Keratinocyte (primary cell): ENCODE measurements around the gene KLHDC4. TPM values are rescaled to one million over a fixed set of nuclear protein-coding genes. Genes with fewer than 3 reads are reported as not detected.

Experiments used
- DNase-seq: peaks from one replicate; pipeline ENCODE4 v3.0.0-alpha.2; 2011; ENCODE audit warnings: low read depth, missing footprints, low spot score
- FAIRE-seq: peaks from 2 replicates; lab custom pipeline; 2011; peaks lifted over from hg19 to GRCh38; lab: Jason Lieb, UNC
- H2AFZ ChIP-seq: 2 replicates; pipeline ENCODE4 v1.6.0; 2012; ENCODE audit warnings: low read length, control low read depth, inconsistent platforms; ENCODE audit not compliant: control insufficient read depth
- H3K27ac ChIP-seq: 2 replicates; pipeline ENCODE4 v1.5.1; 2011; ENCODE audit warnings: low read length; ENCODE audit not compliant: control insufficient read depth, insufficient read depth
- H3K27me3 ChIP-seq: 3 replicates; pipeline ENCODE4 v1.6.0; 2011; ENCODE audit warnings: low read length; ENCODE audit not compliant: control insufficient read depth, insufficient read depth; ENCODE audit errors: extremely low read depth
- H3K36me3 ChIP-seq, 2 experiments: 2 replicates in 1 of 2; 3 replicates in 1 of 2; pipeline ENCODE4 v1.5.1; 2011; ENCODE audit warnings: low read length in 2 of 2, mild to moderate bottlenecking in 1 of 2; ENCODE audit not compliant: control insufficient read depth in 2 of 2, insufficient read depth in 2 of 2; ENCODE audit errors: extremely low read depth in 1 of 2
- H3K4me1 ChIP-seq: 3 replicates; pipeline ENCODE4 v1.5.1; 2011; ENCODE audit warnings: low read length; ENCODE audit not compliant: control insufficient read depth, insufficient read depth; ENCODE audit errors: extremely low read depth
- H3K4me2 ChIP-seq: 3 replicates; pipeline ENCODE4 v1.6.0; 2011; ENCODE audit warnings: low read depth, low read length; ENCODE audit not compliant: control insufficient read depth, insufficient read depth; ENCODE audit errors: extremely low read depth
- H3K4me3 ChIP-seq, 3 experiments: fragments of 200-600 bp in 1 of 3; sonication (generic) in 1 of 3; 2 replicates in 2 of 3; 3 replicates in 1 of 3; pipeline ENCODE4 v1.5.1; 2011 to 2016; ENCODE audit warnings: low read length in 3 of 3, mild to moderate bottlenecking in 3 of 3, control low read depth in 2 of 3, inconsistent platforms in 1 of 3, low read depth in 1 of 3, mixed read lengths in 1 of 3, mixed run types in 1 of 3, moderate library complexity in 1 of 3; ENCODE audit not compliant: control insufficient read depth in 2 of 3, insufficient read depth in 2 of 3; ENCODE audit errors: extremely low read depth in 1 of 3
- H3K79me2 ChIP-seq: 2 replicates; pipeline ENCODE4 v1.6.0; 2012; ENCODE audit warnings: low read length; ENCODE audit not compliant: control insufficient read depth, insufficient read depth
- H3K9ac ChIP-seq: 3 replicates; pipeline ENCODE4 v1.6.0; 2011; ENCODE audit warnings: low read length; ENCODE audit not compliant: control insufficient read depth, insufficient read depth; ENCODE audit errors: extremely low read depth
- H3K9me1 ChIP-seq: 3 replicates; pipeline ENCODE4 v1.6.0; 2011; ENCODE audit warnings: low read length; ENCODE audit not compliant: control insufficient read depth, insufficient read depth; ENCODE audit errors: extremely low read depth
- H3K9me3 ChIP-seq: 2 replicates; pipeline ENCODE4 v1.5.1; 2012; ENCODE audit warnings: low read depth, low read length; ENCODE audit not compliant: control insufficient read depth
- H4K20me1 ChIP-seq: 3 replicates; pipeline ENCODE4 v1.6.0; 2011; ENCODE audit warnings: low read length; ENCODE audit not compliant: control insufficient read depth, insufficient read depth; ENCODE audit errors: extremely low read depth
- CTCF ChIP-seq, 3 experiments: IDR thresholded peaks in 1 of 3; conservative IDR thresholded peaks in 1 of 3; optimal IDR thresholded peaks in 1 of 3; 2 replicates in 2 of 3; 3 replicates in 1 of 3; pipeline versions ENCODE3 to v1.5.1; 2011; ENCODE audit warnings: low read length in 3 of 3, mild to moderate bottlenecking in 3 of 3, moderate library complexity in 2 of 3, control low read depth in 1 of 3, inconsistent platforms in 1 of 3; ENCODE audit not compliant: insufficient read depth in 2 of 3; ENCODE audit errors: extremely low read depth in 1 of 3
- EZH2 ChIP-seq: IDR thresholded peaks from one replicate; pipeline ENCODE4 v1.6.1; 2012; ENCODE audit warnings: inconsistent platforms, mild to moderate bottlenecking, low read length, moderate library complexity
- dilution Hi-C: fragments of 300-500 bp; cut with MboI; formaldehyde crosslinking; loops from one replicate; pipeline ENCODE4 v1.7.0; 2020; ENCODE audit warnings: low sequenced_read_pairs; ENCODE audit not compliant: extremely low pct_ligation_motif_present
- polyA plus RNA-seq, 5 experiments: library from polyadenylated mRNA; depleted of rRNA in 3 of 5; stranded (reverse) in 3 of 5; stranded (forward) in 1 of 5; unstranded in 1 of 5; fragments of >200 nt; gene quantifications; 1 replicate in 1 of 5; 2 replicates in 3 of 5; 3 replicates in 1 of 5; pipeline versions ENCODE4 v1.2.1 to v1.2.3, GENCODE V29; 2011 to 2012; ENCODE audit warnings: missing spikeins in 2 of 5, low read depth in 1 of 5, low replicate concordance in 1 of 5

Gene KLHDC4
- polyA plus RNA-seq, 1 donor (not counting 4 experiments of a cell fraction or from before 2014, with no cell fraction given): 13.4 TPM

- peak overlapping the region; percentile 96 for H3K27ac ChIP-seq
- TF ChIP-seq CTCF (optimal IDR thresholded peaks at IDR 0.05 in 1 of 3, IDR thresholded peaks at IDR 0.05 in 1 of 3, conservative IDR thresholded peaks at IDR 0.05 in 1 of 3; ENCODE audit: extremely low read depth in 1 of 3, insufficient read depth in 2 of 3, low read length in 3 of 3) (peak; percentile 14 to 39 (median 21)), EZH2 (no peak)
- H3K36me3 ChIP-seq: no peaks in the 10 kb centered on the region
- H3K27me3 ChIP-seq: no peaks in the 10 kb centered on the region
- dilution Hi-C loops: no loop called here
- peak overlapping the region; percentile 10 to 55 (median 50) for H3K4me3 ChIP-seq
- FAIRE-seq (peak; percentile 93), DNase-seq (peak; percentile 100)
- H3K79me2 ChIP-seq: no peaks in the 10 kb centered on the region
- H3K9me3 ChIP-seq: no peaks in the 10 kb centered on the region
- H3K9me1 ChIP-seq: no peaks in the 10 kb centered on the region
- H3K9ac ChIP-seq: peak overlapping the region; percentile 84
- no peaks in the 10 kb centered on the region for H4K20me1 ChIP-seq
- peak overlapping the region; percentile 77 for H3K4me2 ChIP-seq
- H2AFZ ChIP-seq: peak overlapping the region; percentile 82
- H3K4me1 ChIP-seq: peaks cover 45% of the 10 kb centered on the region
Measured at GRCh38 chr16:87806641-87807546, 41.1 kb upstream of the KLHDC4 start.

GRCh38 chr16:87806261-87806640, 40.5 kb upstream of the KLHDC4 start:
- Histone ChIP-seq H3K9ac (peak overlapping the region; percentile 84), H3K79me2 (no peaks in the 10 kb centered on the region), H3K27ac (peak overlapping the region; percentile 96), H3K27me3 (no peaks in the 10 kb centered on the region), H3K9me3 (no peaks in the 10 kb centered on the region), H3K4me2 (peak overlapping the region; percentile 72), H2AFZ (no peak overlapping the region), H3K4me3 (peak overlapping the region; percentile 10 to 55 (median 50)), H3K36me3 (no peaks in the 10 kb centered on the region), H3K4me1 (peaks cover 45% of the 10 kb centered on the region), H4K20me1 (no peaks in the 10 kb centered on the region), H3K9me1 (no peaks in the 10 kb centered on the region)
- dilution Hi-C loops: no loop called here
- DNase-seq (peak; percentile 87), FAIRE-seq (peak; percentile 90)
- TF ChIP-seq EZH2: no peak
- no peak for TF ChIP-seq CTCF (optimal IDR thresholded peaks at IDR 0.05 in 1 of 3, IDR thresholded peaks at IDR 0.05 in 1 of 3, conservative IDR thresholded peaks at IDR 0.05 in 1 of 3; ENCODE audit: extremely low read depth in 1 of 3, insufficient read depth in 2 of 3, low read length in 3 of 3)
